ENCODE data around the gene ADD3.
"Not testable (repeated sequence)": the region's sequence is repeated elsewhere in the genome, so short reads cannot be mapped to it uniquely, and the experiment has no call there.

ADD3 gene

DNA sequence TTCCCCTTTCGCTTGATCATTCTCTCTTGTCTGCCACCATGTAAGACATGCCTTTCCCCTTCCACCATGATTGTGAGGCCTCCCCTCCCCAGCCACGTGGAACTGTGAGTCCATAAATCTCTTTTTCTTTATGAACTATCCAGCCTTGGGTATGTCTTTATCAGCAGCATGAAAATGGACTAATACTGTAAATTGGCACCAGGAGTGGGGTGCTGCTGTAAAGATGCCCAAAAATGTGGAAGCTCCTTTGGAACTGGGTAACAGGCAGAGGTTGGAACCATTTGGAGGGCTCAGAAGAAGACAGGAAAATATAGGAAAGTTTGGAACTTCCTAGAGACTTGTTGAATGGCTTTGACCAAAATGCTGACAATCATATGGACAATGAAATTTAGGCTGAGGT is 40.4 kb downstream of the ADD3 start:
- H3K4me3 ChIP-seq (ENCODE audit: low read length); DNase-seq (ENCODE audit: low read depth, low spot score); H3K36me3 ChIP-seq (ENCODE audit: control insufficient read depth, insufficient read depth, low read length); H3K9me3 ChIP-seq (ENCODE audit: control insufficient read depth, insufficient read depth, low read length); H3K27ac ChIP-seq (ENCODE audit: low read length); H3K27me3 ChIP-seq (ENCODE audit: control insufficient read depth, insufficient read depth, low read length); H3K4me1 ChIP-seq (ENCODE audit: control insufficient read depth, insufficient read depth, low read length): not testable (repeated sequence)
- WGBS (ENCODE audit: insufficient coverage, insufficient read length) = no CpG with 5 or more reads among the region's 2 CpGs

DNA sequence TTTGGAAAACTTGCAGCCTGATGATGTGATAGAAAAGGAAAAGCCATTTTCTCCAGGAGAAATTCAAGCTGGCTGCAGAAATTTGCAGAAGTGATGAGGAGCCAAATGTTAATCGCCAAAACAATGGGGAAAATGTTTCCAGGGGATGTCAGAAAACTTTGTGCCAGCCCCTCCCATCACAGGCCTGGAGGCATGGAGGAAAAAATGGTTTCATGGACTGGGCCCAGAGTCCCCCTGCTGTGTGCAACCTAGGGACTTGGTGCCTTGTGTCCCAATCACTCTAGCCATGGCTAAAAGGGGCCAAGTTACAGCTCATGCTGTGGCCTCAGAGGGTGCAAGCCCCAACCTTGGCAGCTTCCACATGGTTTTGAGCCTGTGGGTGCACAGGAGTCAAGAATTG is 41.0 kb downstream of the ADD3 start:
- H3K4me3 ChIP-seq (ENCODE audit: low read length) = no peak overlapping the region
- no peaks in the 10 kb centered on the region for H3K36me3 ChIP-seq (ENCODE audit: control insufficient read depth, insufficient read depth, low read length)
- H3K27me3 ChIP-seq (ENCODE audit: control insufficient read depth, insufficient read depth, low read length) = no peaks in the 10 kb centered on the region
- no peak overlapping the region for H3K27ac ChIP-seq (ENCODE audit: low read length)
- no peaks in the 10 kb centered on the region; the same call in 1 of the 2 replicates for H3K9me3 ChIP-seq (ENCODE audit: control insufficient read depth, insufficient read depth, low read length)
- no peaks in the 10 kb centered on the region for H3K4me1 ChIP-seq (ENCODE audit: control insufficient read depth, insufficient read depth, low read length)
- no CpG with 5 or more reads among the region's 1 CpG for WGBS (ENCODE audit: insufficient coverage, insufficient read length)
- DNase-seq (ENCODE audit: low read depth, low spot score) = no peak

DNA sequence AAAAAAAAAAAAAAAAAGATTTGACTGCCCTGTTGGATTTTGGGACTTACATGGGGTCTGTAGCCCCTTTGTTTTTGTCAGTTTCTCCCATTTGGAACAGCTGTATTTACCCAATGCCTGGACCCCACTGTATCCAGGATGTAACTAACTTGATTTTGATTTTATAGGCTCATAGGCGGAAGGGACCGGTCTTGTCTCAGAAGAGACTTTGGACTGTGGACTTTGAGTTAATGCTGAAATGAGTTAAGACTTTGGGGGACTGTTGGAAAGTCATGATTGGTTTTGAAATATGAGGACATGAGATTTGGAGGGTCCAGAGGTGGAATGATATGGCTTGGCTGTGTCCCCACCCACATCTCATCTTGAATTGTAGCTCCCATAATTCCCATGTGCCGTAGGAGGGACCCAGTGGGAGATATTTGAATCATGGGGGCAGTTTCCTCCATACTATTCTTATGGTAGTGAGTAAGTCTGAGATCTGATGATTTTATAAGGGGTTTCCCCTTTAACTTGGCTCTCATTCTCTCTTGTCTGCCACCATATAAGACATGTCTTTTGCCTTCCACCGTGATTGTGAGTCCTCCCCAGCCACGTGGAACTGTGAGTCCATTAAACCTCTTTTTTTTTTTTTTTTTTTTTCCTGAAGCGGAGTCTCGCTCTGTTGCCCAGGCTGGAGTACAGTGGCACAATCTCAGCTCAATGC is 42.3 kb downstream of the ADD3 start:
- WGBS (ENCODE audit: insufficient coverage, insufficient read length) = no CpG with 5 or more reads among the region's 7 CpGs
- H3K27me3 ChIP-seq (ENCODE audit: control insufficient read depth, insufficient read depth, low read length); H3K4me3 ChIP-seq (ENCODE audit: low read length); H3K27ac ChIP-seq (ENCODE audit: low read length); H3K4me1 ChIP-seq (ENCODE audit: control insufficient read depth, insufficient read depth, low read length); DNase-seq (ENCODE audit: low read depth, low spot score); H3K9me3 ChIP-seq (ENCODE audit: control insufficient read depth, insufficient read depth, low read length); H3K36me3 ChIP-seq (ENCODE audit: control insufficient read depth, insufficient read depth, low read length): not testable (repeated sequence)

DNA sequence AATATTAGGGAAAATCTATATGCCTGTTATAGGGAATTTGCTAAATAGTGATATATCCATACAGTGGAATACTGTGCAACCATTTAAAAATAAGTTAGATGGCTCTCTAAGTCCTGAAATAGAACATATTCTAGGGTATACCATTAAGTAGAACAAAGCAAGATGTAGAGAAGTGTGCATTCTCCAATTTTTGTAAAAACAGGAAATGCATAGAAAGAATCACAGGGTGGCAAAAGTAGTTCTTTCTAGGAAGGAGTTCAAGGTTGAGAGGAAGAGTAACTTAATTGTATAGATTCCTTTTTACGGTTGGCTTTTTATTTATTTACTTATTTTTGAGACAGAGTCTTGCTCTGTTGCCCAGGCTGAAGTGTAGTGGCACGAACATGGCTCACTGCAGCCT is 43.7 kb downstream of the ADD3 start:
- no peaks in the 10 kb centered on the region for H3K36me3 ChIP-seq (ENCODE audit: control insufficient read depth, insufficient read depth, low read length)
- no peaks in the 10 kb centered on the region; the same call in 1 of the 2 replicates for H3K9me3 ChIP-seq (ENCODE audit: control insufficient read depth, insufficient read depth, low read length)
- H3K4me3 ChIP-seq (ENCODE audit: low read length) = no peak overlapping the region
- H3K27me3 ChIP-seq (ENCODE audit: control insufficient read depth, insufficient read depth, low read length) = no peaks in the 10 kb centered on the region
- no peak overlapping the region for H3K27ac ChIP-seq (ENCODE audit: low read length)
- DNase-seq (ENCODE audit: low read depth, low spot score) = no peak
- WGBS (ENCODE audit: insufficient coverage, insufficient read length) = no CpG with 5 or more reads among the region's 2 CpGs
- no peaks in the 10 kb centered on the region for H3K4me1 ChIP-seq (ENCODE audit: control insufficient read depth, insufficient read depth, low read length)

DNA sequence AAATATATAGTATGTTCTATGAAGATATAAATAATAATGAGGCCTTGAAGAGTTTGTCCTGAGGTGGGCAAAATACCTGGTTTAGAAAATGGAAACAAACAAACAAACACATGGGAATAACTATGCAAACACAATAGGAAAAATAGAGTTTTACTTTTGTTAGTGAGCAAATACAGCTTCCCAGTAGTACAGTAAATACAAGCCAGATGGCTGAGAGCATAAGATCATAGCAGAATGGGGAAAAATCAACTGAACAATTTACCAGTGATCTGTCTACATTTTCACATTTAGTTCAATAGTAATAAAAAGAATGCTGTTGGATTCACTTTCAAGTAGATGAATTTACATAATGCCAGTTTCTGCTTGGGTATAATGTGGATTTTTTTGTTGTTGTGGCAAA is 45.1 kb downstream of the ADD3 start:
- DNase-seq (ENCODE audit: low read depth, low spot score) = no peak
- H3K36me3 ChIP-seq (ENCODE audit: control insufficient read depth, insufficient read depth, low read length) = no peaks in the 10 kb centered on the region
- H3K27ac ChIP-seq (ENCODE audit: low read length) = no peak overlapping the region
- H3K9me3 ChIP-seq (ENCODE audit: control insufficient read depth, insufficient read depth, low read length) = no peaks in the 10 kb centered on the region; the same call in 1 of the 2 replicates
- no peak overlapping the region for H3K4me3 ChIP-seq (ENCODE audit: low read length)
- H3K4me1 ChIP-seq (ENCODE audit: control insufficient read depth, insufficient read depth, low read length) = no peaks in the 10 kb centered on the region
- H3K27me3 ChIP-seq (ENCODE audit: control insufficient read depth, insufficient read depth, low read length) = no peaks in the 10 kb centered on the region

DNA sequence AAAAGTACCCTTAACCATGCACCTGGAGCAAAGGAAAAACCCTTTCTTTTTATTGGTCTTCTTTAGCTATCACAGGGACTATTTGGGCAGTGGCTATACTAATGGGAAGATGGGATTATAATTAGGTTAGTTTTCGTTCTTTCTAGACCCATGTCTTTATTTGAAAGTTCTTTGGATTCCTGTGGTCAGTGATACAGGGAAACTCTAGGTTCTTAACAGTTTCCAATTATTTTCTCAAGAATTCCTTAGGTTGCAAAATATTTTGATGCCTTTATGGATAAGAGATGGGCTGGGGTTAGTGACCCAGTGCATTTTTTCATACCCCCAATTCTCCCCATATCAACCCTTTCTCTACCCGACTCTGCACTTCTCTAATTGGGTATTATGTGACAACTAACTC is 49.0 kb downstream of the ADD3 start:
- WGBS (ENCODE audit: insufficient coverage, insufficient read length) = no CpG with 5 or more reads among the region's 2 CpGs
- Histone ChIP-seq H3K4me3 (ENCODE audit: low read length) (no peak overlapping the region), H3K27me3 (ENCODE audit: control insufficient read depth, insufficient read depth, low read length) (no peaks in the 10 kb centered on the region), H3K4me1 (ENCODE audit: control insufficient read depth, insufficient read depth, low read length) (no peaks in the 10 kb centered on the region), H3K36me3 (ENCODE audit: control insufficient read depth, insufficient read depth, low read length) (no peaks in the 10 kb centered on the region), H3K27ac (ENCODE audit: low read length) (no peak overlapping the region), H3K9me3 (ENCODE audit: control insufficient read depth, insufficient read depth, low read length) (no peaks in the 10 kb centered on the region)
- no peak for DNase-seq (ENCODE audit: low read depth, low spot score)

DNA sequence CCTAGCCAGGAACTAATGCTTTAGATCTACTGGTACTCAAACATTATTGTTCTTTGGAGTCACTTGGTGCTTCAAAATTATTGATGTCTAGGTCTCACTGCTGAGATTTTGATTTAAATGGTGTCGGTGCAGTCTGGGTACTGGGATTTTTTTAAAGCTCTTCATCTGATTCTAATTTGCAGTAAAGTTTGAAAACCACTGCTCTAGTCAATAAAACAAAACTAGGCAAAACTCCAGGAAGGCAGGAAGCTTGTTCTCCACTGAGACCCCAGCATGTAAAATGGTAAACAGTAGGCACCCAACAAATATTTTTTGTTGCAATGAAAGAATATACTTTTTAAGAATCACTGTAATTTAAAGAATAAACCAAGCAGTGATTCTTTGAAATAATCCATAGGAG is 49.7 kb downstream of the ADD3 start:
- Histone ChIP-seq H3K36me3 (ENCODE audit: control insufficient read depth, insufficient read depth, low read length) (no peaks in the 10 kb centered on the region), H3K9me3 (ENCODE audit: control insufficient read depth, insufficient read depth, low read length) (no peaks in the 10 kb centered on the region), H3K27me3 (ENCODE audit: control insufficient read depth, insufficient read depth, low read length) (no peaks in the 10 kb centered on the region), H3K27ac (ENCODE audit: low read length) (no peak overlapping the region), H3K4me1 (ENCODE audit: control insufficient read depth, insufficient read depth, low read length) (no peaks in the 10 kb centered on the region), H3K4me3 (ENCODE audit: low read length) (no peak overlapping the region)
- no peak for DNase-seq (ENCODE audit: low read depth, low spot score)
- WGBS (ENCODE audit: insufficient coverage, insufficient read length) = no CpG with 5 or more reads among the region's 1 CpG

DNA sequence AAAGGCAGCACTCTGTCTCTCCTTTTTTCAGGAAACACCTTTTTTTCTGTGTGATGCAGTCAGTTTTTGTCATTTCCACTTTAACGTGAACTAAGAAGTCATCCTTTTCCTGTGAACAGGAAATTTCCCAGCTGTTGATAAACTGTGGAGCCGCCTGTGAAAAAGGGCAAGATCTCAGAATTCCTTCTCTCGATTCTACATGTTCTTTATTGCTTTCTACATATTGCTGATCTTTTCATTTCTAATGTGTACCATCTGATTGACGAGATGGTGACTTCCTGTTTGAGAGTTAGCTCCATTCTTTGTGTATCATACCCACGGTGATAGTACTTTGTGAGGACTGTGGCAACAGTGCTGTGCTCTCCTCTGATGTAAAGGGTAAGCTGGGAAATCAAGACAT is 50.4 kb downstream of the ADD3 start:
- no peak for DNase-seq (ENCODE audit: low read depth, low spot score)
- no CpG with 5 or more reads among the region's 5 CpGs for WGBS (ENCODE audit: insufficient coverage, insufficient read length)
- no peaks in the 10 kb centered on the region for H3K36me3 ChIP-seq (ENCODE audit: control insufficient read depth, insufficient read depth, low read length)
- no peaks in the 10 kb centered on the region for H3K27me3 ChIP-seq (ENCODE audit: control insufficient read depth, insufficient read depth, low read length)
- H3K27ac ChIP-seq (ENCODE audit: low read length) = no peak overlapping the region
- no peak overlapping the region for H3K4me3 ChIP-seq (ENCODE audit: low read length)
- H3K9me3 ChIP-seq (ENCODE audit: control insufficient read depth, insufficient read depth, low read length) = no peaks in the 10 kb centered on the region
- H3K4me1 ChIP-seq (ENCODE audit: control insufficient read depth, insufficient read depth, low read length) = no peaks in the 10 kb centered on the region

DNA sequence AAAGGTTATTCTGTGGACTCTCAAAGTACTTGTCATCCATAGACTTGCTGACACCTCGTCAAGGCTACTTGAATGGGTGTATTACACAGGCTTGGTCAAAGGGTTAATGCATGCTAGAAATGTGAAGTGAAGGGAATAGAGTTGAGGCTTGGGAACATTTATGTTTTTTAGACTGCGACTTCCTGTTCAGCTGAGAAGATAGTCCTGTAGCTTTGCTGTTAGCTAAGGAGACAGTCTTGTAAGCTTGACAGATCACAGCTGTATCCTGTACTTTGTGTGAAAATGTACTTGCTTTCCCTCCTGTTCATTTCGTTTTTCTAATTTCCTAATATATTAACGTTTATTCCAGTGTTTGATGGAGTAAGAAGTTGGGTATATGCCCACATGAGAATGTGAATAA is 52.1 kb downstream of the ADD3 start:
- DNase-seq (ENCODE audit: low read depth, low spot score) = no peak
- H3K27me3 ChIP-seq (ENCODE audit: control insufficient read depth, insufficient read depth, low read length) = no peaks in the 10 kb centered on the region
- no CpG with 5 or more reads among the region's 4 CpGs for WGBS (ENCODE audit: insufficient coverage, insufficient read length)
- no peaks in the 10 kb centered on the region for H3K4me1 ChIP-seq (ENCODE audit: control insufficient read depth, insufficient read depth, low read length)
- H3K4me3 ChIP-seq (ENCODE audit: low read length) = no peak overlapping the region
- no peaks in the 10 kb centered on the region for H3K9me3 ChIP-seq (ENCODE audit: control insufficient read depth, insufficient read depth, low read length)
- no peak overlapping the region for H3K27ac ChIP-seq (ENCODE audit: low read length)
- no peaks in the 10 kb centered on the region for H3K36me3 ChIP-seq (ENCODE audit: control insufficient read depth, insufficient read depth, low read length)

DNA sequence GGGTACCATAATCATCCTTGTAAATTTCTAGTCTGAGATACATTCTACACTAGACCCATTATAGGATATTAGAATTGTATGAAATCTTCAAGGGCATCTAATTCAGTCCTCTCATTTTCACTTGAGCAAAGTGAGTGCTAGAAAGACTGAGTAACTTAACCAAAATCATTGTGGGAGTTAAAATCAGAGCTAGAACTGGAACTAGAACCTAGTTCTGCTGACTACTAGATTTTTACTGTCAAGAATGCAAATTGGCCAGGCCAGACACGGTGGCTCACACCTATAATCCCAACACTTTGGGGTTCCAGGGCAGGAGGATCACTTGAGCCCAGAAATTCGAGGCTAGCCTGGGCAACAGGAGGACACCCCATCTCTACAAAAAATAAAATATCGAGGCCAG is 53.9 kb downstream of the ADD3 start:
- WGBS (ENCODE audit: insufficient coverage, insufficient read length) = no CpG with 5 or more reads among the region's 3 CpGs
- Histone ChIP-seq H3K36me3 (ENCODE audit: control insufficient read depth, insufficient read depth, low read length) (no peaks in the 10 kb centered on the region), H3K4me3 (ENCODE audit: low read length) (no peak overlapping the region), H3K27me3 (ENCODE audit: control insufficient read depth, insufficient read depth, low read length) (no peaks in the 10 kb centered on the region), H3K9me3 (ENCODE audit: control insufficient read depth, insufficient read depth, low read length) (no peaks in the 10 kb centered on the region), H3K4me1 (ENCODE audit: control insufficient read depth, insufficient read depth, low read length) (no peaks in the 10 kb centered on the region), H3K27ac (ENCODE audit: low read length) (no peak overlapping the region)
- DNase-seq (ENCODE audit: low read depth, low spot score) = no peak

DNA sequence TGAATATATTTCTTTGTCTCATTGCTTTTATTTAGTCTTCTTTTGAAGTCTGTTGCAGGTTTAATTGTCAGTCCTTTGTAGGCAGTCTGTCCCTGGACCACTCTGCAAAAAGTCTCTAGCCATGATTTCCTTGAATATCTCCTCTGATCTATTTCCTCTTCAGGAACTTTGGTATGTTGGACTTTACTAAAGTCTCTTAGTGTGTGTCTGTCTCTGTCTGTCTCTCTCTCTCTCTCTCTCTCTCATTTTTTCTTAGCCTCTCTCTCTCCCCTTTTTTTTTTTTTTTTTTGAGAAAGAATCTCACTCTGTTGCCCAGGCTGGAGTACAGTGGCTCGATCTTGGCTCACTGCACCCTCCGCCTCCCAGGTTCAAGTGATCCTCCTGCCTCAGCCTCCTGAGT is 57.5 kb downstream of the ADD3 start:
- no CpG with 5 or more reads among the region's 2 CpGs for WGBS (ENCODE audit: insufficient coverage, insufficient read length)
- Histone ChIP-seq H3K9me3 (ENCODE audit: control insufficient read depth, insufficient read depth, low read length) (no peaks in the 10 kb centered on the region), H3K27me3 (ENCODE audit: control insufficient read depth, insufficient read depth, low read length) (no peaks in the 10 kb centered on the region), H3K4me3 (ENCODE audit: low read length) (no peak overlapping the region), H3K27ac (ENCODE audit: low read length) (no peak overlapping the region), H3K4me1 (ENCODE audit: control insufficient read depth, insufficient read depth, low read length) (peaks cover 3% of the 10 kb centered on the region; the same call in 1 of the 2 replicates), H3K36me3 (ENCODE audit: control insufficient read depth, insufficient read depth, low read length) (no peaks in the 10 kb centered on the region)
- no peak for DNase-seq (ENCODE audit: low read depth, low spot score)
